WTC11 (cell line): ENCODE measurements around the gene VSX2.

Source experiments
- ATF1 ChIP-seq: sonication (generic); formaldehyde crosslinking; IDR thresholded peaks from 2 replicates; pipeline ENCODE4 v1.8.1; 2023; ENCODE audit warnings: mild to moderate bottlenecking, moderate library complexity, missing genetic modification reagents
- ZNF121 ChIP-seq: sonication (generic); formaldehyde crosslinking; IDR thresholded peaks from 2 replicates; pipeline ENCODE4 v1.8.0; 2023; ENCODE audit warnings: missing genetic modification reagents
- TF ChIP-seq, protein P1 (sequence below): fragments of 200-600 bp; IDR thresholded peaks from 2 replicates; pipeline ENCODE4 v1.8.0; 2022; ENCODE audit warnings: antibody characterized with exemption

DNA sequence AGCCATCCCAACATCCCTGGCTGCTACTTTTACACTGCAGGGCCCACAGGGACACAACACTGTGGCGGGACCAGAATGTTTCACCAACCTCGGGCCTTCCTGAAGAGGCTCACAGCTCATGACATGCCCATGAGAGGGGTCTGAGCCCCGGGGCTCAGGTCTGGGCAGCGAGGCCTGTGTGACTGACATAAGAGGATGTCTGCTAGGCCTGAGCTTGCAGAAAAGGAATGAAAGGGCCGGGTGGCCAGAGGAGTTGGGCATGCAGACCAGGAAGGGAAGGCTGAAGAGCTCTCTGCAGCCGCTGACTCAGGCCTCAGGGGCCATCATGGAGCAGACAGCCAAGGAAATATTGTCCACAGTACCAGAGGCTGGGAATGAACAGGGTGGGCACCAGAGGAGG is 18.3 kb upstream of the VSX2 start:
- TF ChIP-seq, protein P1, sequence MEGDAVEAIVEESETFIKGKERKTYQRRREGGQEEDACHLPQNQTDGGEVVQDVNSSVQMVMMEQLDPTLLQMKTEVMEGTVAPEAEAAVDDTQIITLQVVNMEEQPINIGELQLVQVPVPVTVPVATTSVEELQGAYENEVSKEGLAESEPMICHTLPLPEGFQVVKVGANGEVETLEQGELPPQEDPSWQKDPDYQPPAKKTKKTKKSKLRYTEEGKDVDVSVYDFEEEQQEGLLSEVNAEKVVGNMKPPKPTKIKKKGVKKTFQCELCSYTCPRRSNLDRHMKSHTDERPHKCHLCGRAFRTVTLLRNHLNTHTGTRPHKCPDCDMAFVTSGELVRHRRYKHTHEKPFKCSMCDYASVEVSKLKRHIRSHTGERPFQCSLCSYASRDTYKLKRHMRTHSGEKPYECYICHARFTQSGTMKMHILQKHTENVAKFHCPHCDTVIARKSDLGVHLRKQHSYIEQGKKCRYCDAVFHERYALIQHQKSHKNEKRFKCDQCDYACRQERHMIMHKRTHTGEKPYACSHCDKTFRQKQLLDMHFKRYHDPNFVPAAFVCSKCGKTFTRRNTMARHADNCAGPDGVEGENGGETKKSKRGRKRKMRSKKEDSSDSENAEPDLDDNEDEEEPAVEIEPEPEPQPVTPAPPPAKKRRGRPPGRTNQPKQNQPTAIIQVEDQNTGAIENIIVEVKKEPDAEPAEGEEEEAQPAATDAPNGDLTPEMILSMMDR = no peak
- TF ChIP-seq ZNF121 (no peak), ATF1 (CRISPR knock-in tag) (no peak)
